MCF 10A (cell line): ENCODE data around the gene PLA2G12A. TPM values are rescaled to one million over a fixed set of nuclear protein-coding genes. Genes with fewer than 3 reads are reported as not detected.

Experiments used
- BruUV-seq: library from RNA; stranded (reverse); fragments of 400-500 nt; replicated peaks from 2 replicates; lab custom pipeline; 2021; lab: Mats Ljungman, UMichigan
- CTCF ChIA-PET: fragments of 300-600 bp; sonication (Branson Sonifier 250); formaldehyde crosslinking; extraction: SDS; loops from one replicate; lab custom pipeline; 2021; ENCODE audit warnings: antibody characterized with exemption, inconsistent platforms; lab: Yijun Ruan, JAX
- POLR2A ChIA-PET: fragments of 300-600, 350-650 bp; sonication (Branson Sonifier 250); formaldehyde crosslinking; extraction: SDS; loops from one replicate; lab custom pipeline; 2020; ENCODE audit warnings: antibody characterized with exemption, inconsistent platforms; lab: Yijun Ruan, JAX
- DNase-seq: peaks from one replicate; pipeline ENCODE4 v3.0.0-alpha.2; 2018; ENCODE audit not compliant: unreplicated experiment
- H3K27ac Mint-ChIP-seq: one replicate; pipeline ENCODE4 v1.8.0; 2022; ENCODE audit warnings: mild to moderate bottlenecking, low read depth, mixed read lengths; ENCODE audit not compliant: unreplicated experiment
- H3K27me3 Mint-ChIP-seq: one replicate; pipeline ENCODE4 v1.8.0; 2022; ENCODE audit warnings: mixed read lengths; ENCODE audit not compliant: insufficient read depth, unreplicated experiment
- H3K36me3 Mint-ChIP-seq: one replicate; pipeline ENCODE4 v1.8.0; 2022; ENCODE audit warnings: mild to moderate bottlenecking, moderate library complexity, mixed read lengths; ENCODE audit not compliant: insufficient read depth, unreplicated experiment
- H3K4me1 Mint-ChIP-seq: one replicate; pipeline ENCODE4 v1.8.0; 2022; ENCODE audit warnings: mixed read lengths; ENCODE audit not compliant: insufficient read depth, unreplicated experiment
- H3K4me3 Mint-ChIP-seq: one replicate; pipeline ENCODE4 v1.8.0; 2022; ENCODE audit warnings: mild to moderate bottlenecking, moderate library complexity, mixed read lengths; ENCODE audit not compliant: unreplicated experiment
- H3K9me3 Mint-ChIP-seq: one replicate; pipeline ENCODE4 v1.8.0; 2022; ENCODE audit warnings: mixed read lengths; ENCODE audit not compliant: unreplicated experiment
- intact Hi-C: fragments of 100-400 bp; cut with micrococcal nuclease; formaldehyde crosslinking; loops from 2 replicates; pipeline ENCODE4 v1.14.1; 2022
- total RNA-seq: library from RNA; stranded (reverse); gene quantifications from 2 replicates; pipeline ENCODE4 v1.2.3, GENCODE V29; 2022
- TF ChIP-seq, protein P1 (sequence below): fragments of 200-600 bp; IDR thresholded peaks from one replicate; pipeline ENCODE4 v1.8.0; 2022; ENCODE audit warnings: antibody characterized with exemption, mild to moderate bottlenecking; ENCODE audit not compliant: unreplicated experiment

Gene PLA2G12A
- total RNA-seq, 1 experiment from 2014 or later = 52.4 TPM

DNA sequence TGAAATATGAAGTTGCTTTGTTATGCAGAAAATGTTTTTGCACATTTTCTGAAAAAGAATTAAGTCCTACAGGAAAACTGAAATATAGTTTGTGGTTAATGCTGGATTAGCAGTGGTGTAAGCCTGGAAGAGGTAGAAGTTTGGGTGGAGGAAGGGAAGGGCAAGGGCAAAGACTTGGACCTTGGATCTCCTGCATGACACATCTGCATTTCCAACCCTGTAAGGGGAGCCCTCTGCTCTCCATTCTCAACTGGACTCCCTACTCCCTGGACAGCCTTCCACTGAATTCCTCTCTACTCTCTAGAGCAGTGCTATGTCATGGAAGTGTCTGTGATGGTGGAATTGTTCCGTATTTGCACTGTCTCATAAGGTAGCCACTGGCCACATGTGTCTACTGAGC lies 31.2 kb downstream of the PLA2G12A start:
- TF ChIP-seq, protein P1, sequence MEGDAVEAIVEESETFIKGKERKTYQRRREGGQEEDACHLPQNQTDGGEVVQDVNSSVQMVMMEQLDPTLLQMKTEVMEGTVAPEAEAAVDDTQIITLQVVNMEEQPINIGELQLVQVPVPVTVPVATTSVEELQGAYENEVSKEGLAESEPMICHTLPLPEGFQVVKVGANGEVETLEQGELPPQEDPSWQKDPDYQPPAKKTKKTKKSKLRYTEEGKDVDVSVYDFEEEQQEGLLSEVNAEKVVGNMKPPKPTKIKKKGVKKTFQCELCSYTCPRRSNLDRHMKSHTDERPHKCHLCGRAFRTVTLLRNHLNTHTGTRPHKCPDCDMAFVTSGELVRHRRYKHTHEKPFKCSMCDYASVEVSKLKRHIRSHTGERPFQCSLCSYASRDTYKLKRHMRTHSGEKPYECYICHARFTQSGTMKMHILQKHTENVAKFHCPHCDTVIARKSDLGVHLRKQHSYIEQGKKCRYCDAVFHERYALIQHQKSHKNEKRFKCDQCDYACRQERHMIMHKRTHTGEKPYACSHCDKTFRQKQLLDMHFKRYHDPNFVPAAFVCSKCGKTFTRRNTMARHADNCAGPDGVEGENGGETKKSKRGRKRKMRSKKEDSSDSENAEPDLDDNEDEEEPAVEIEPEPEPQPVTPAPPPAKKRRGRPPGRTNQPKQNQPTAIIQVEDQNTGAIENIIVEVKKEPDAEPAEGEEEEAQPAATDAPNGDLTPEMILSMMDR = no peak
- intact Hi-C loops = no loop called here
- POLR2A ChIA-PET = no interaction called here
- H3K36me3 Mint-ChIP-seq = peaks cover 44% of the 10 kb centered on the region
- H3K4me1 Mint-ChIP-seq = peaks cover 23% of the 10 kb centered on the region
- H3K4me3 Mint-ChIP-seq = no peak overlapping the region
- H3K27ac Mint-ChIP-seq = no peak overlapping the region
- no peak for DNase-seq
- CTCF ChIA-PET = interaction anchor here (0.8 to 3.6 kb wide), 2 partner anchors 105 to 279 kb away, joined by 3 to 14 read pairs; no protein-coding TSS in a partner anchor
- no peaks in the 10 kb centered on the region for H3K9me3 Mint-ChIP-seq
- no peaks in the 10 kb centered on the region for H3K27me3 Mint-ChIP-seq
- no TSS peak for BruUV-seq

DNA sequence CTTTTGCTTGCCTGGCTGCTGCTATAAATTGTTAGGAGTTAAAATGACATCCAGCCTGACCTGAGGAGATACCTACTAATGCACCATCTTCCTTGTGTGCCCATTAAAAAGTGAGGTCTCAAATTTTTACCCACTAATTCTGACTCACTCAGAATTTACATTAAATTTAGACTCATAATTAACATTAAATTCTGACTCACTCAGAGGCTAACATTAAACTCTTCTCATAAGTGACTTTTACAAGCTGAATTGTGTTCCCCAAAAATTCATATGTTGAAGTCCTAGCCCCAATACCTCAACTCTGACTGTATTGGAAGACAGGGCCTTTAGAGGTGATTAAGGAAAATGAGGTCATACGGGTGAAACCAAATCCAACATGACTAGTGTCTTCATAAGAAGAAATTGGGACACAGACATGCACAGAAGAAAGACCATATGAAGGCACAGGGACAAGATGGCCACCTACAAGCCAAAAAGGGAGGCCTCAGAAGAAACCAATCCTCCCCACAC lies 38.4 kb downstream of the PLA2G12A start:
- no peaks in the 10 kb centered on the region for H3K27me3 Mint-ChIP-seq
- H3K9me3 Mint-ChIP-seq = no peaks in the 10 kb centered on the region
- no peaks in the 10 kb centered on the region for H3K4me1 Mint-ChIP-seq
- no peak for DNase-seq
- TF ChIP-seq, protein P1 = no peak
- peaks cover 68% of the 10 kb centered on the region for H3K36me3 Mint-ChIP-seq
- H3K27ac Mint-ChIP-seq = no peak overlapping the region
- ChIA-PET POLR2A (interaction anchor here (0.5 to 1.2 kb wide), 2 partner anchors 12 to 85 kb away, joined by 3 read pairs; partner anchors contain the start of gene CASP6), CTCF (interaction anchor here (1.0 kb wide), 1 partner anchor 10 kb away, joined by 5 read pairs; no protein-coding TSS in a partner anchor)
- H3K4me3 Mint-ChIP-seq = no peak overlapping the region
- BruUV-seq = no TSS peak
- intact Hi-C loops = no loop called here

DNA sequence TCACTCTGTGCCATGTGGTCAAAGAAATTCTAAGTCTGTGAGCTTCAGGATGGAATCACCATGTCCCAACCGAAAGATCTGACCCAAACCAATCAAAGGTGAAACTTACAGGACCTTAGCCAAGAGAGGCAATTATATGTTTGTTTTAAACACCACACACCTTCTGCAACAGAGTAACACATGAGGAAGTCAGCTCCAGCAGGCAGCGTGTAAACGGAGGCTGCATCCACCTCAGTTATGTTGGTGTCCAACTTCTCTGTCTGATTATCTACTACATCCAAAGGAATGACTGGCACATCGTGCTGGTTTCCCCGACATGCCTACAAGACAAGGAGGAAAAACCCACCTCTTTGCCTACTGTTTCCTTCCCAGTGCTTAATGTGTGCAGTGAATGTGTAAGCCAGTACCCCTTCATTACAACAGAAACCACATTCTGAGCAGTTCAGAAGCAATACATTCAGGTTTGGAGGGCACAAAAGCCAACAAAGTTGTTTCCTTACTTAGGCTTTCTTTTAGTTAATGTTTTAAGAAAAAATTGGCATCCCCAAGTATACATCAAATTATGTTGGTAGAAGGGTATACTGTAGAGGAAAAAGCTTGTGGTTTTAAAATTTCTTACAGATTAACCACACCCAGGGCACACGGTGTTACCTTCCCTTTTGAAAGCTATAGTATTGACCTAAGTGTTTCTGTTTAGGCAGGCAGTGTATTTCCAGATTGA lies 39.0 kb downstream of the PLA2G12A start:
- no peaks in the 10 kb centered on the region for H3K4me1 Mint-ChIP-seq
- ChIA-PET POLR2A (interaction anchor here (1.2 kb wide), 1 partner anchor 12 kb away, joined by 3 read pairs; the partner anchor contains the start of gene CASP6), CTCF (interaction anchor here (1.0 kb wide), 1 partner anchor 10 kb away, joined by 5 read pairs; no protein-coding TSS in a partner anchor)
- peaks cover 65% of the 10 kb centered on the region for H3K36me3 Mint-ChIP-seq
- no peak for DNase-seq
- no TSS peak for BruUV-seq
- no peaks in the 10 kb centered on the region for H3K27me3 Mint-ChIP-seq
- intact Hi-C loops = no loop called here
- H3K9me3 Mint-ChIP-seq = no peaks in the 10 kb centered on the region
- TF ChIP-seq, protein P1 = no peak
- no peak overlapping the region for H3K4me3 Mint-ChIP-seq
- no peak overlapping the region for H3K27ac Mint-ChIP-seq

DNA sequence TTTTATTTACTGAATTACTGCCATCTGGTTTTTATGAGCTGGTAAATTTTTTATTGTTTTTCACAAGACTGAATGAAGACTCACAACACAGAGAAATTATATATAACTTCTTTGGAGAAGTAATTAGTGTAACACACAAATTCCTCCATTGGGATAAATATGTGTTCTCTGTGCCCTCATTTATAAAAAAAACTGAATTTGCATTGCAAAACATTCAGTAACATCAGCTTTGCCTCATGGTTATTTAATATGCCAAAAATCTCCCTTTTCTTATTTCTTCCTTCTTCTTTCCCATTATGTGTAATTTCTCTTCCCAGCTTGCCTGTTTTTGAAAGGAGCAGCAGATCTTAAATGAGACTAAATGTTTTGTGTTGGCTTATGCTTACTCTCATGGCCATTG lies 45.1 kb downstream of the PLA2G12A start:
- no peak for DNase-seq
- intact Hi-C loops = no loop called here
- Mint-ChIP-seq H3K27ac (no peak overlapping the region), H3K27me3 (no peaks in the 10 kb centered on the region), H3K36me3 (peaks cover 13% of the 10 kb centered on the region), H3K4me1 (no peaks in the 10 kb centered on the region), H3K9me3 (no peaks in the 10 kb centered on the region), H3K4me3 (no peak overlapping the region)
- BruUV-seq = no TSS peak
- POLR2A ChIA-PET = interaction anchor here (0.6 to 1.2 kb wide), 2 partner anchors 18 to 85 kb away, joined by 3 read pairs; partner anchors contain the start of gene CASP6
- TF ChIP-seq, protein P1 = no peak
- CTCF ChIA-PET = no interaction called here
